ENCODE data around the gene KHDRBS1.
"Not testable (repeated sequence)": the region's sequence is repeated elsewhere in the genome, so short reads cannot be mapped to it uniquely, and the experiment has no call there.

Gene KHDRBS1

DNA sequence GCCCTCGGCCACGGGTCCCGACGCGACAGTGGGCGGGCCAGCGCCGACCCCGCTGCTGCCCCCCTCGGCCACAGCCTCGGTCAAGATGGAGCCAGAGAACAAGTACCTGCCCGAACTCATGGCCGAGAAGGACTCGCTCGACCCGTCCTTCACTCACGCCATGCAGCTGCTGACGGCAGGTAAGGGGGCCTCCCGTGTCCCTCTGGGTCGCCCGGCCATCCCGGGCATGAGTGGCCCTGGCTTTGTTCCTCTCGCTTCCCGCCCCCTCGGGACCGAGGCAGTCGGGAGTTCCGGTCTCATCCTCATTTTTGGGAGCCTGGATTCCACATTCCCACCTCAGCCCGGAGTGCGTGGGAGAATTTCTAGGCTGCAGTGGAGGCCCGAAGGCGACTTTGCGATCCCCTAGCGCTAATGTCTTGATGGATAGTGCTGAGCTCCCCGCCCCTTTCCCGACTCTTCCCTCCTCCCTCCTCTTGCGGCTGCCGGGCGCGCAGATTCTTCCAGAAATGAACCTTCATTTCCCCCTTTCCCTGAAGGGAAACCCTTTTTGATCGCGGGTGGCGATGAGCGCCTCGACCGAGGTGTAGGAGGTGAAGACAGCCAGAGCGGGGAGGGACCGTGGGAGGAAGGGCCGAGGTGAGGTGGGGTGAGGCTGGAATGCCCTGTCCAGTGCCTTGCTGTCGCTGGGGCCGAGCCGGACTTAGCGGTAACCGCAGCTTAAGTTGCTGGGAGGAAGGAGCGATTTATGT is 705 bp downstream of the KHDRBS1 start:
- DNase-seq, result no peak

DNA sequence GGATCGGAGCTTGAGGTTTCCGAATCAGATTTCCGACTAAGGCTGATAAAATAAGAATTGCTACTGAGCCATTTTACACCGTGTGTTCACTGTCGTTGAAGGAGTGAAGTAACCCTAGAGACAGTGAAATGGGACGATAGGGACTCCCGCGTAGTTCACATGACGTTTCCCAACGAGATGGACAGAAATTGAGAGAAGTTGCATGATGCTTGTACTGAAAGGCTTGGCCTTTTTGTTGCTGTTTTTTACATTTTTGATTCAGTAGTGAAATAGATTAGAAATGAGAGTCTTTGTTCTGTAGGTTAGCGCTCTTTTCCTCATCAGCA is 1.2 kb downstream of the KHDRBS1 start:
- no peak for DNase-seq

DNA sequence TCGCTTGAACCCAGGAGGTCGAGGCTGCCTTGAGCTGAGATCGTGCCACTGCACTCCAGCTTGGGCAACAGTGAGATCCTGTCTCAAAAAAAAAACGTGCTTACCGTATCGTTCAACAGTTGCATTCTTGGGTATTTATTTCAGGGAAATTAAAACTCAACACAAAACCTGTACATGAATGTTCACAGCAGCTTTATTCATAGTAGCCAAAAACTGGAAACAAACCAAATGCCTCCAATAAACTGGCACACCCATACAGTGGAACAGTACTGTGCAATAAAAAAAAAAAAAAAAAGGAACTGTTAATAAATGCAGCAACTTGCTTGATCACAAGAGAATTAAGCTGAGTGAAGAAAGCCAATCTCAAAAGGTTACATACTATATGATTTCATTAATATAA is 6.7 kb downstream of the KHDRBS1 start:
- DNase-seq, result no peak

DNA sequence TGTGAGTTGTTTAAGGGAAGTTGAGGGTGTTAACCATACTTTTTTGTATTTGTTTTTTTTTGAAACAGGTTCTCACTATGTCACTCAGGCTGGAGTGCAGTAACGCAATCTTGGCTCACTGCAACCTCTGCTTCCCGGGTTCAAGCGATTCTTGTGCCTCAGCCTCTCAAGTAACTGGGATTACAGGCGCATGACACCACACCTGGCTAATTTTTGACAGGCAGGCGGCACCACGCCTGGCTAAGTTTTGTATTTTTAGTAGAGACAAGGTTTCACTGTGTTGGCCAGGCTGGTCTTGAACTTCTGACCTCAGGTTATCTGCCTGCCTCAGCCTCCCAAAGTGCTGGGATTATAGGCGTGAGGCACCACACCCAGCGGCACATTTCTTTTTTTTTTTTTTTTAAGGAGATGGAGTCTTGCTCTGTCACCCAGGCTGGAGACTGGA is 7.9 kb downstream of the KHDRBS1 start:
- DNase-seq, result not testable (repeated sequence)

DNA sequence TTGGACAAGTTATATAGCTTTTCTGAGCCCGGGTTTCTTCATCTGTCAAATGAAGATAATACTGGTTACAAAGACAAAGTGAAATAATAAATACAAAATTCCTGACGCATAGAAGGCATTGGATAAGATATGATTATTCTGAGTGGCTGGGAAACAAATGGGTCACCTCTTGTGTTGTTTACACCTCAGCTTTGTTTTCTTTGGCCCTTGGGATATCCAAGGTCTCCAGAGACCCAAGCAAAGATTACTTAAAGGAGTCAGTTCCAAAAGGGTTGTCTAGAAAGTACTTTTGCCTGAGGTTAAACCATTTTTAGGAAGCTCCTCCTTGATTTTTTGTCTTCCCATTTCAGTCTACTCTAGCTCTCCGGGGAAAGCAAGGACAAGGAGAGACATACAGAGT is 9.7 kb downstream of the KHDRBS1 start:
- no peak for DNase-seq

DNA sequence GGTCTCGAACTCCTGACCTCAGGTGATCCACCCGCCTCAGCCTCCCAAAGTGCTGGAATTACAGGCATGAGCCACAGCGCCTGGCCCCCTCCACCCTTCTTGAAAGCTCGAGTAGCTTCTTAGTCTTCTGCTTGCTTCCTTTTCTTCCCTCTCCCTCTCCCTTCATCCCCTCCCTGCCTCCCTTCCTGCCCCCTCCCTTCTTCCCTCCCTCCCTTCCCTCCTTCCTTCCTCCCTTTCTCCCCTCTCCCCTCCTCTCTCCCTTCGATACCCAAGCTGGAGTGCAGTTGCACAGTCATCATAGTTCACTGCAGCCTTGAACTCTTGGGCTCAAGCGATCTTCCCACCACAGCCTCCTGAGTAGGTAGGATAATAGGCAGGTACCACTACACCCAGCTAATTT is 11.8 kb downstream of the KHDRBS1 start:
- DNase-seq, result no peak

DNA sequence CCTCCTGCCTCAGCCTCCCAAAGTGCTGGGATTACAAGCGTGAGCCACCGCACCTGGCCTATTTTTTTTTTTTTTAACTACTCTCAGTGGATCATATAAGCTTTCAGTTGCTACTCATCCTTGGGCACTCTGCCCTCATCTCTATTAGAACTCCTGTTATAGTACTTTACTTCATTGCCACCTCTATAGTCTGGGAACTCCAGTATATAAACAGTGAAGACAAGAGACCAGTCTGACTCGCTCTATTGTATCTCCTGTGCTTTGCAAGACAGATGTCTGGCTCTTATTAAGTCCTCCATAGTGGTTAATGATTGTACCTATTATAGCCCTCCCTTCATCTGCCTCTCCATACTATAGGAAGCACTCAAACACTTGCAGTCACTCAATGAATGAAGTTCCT is 15.1 kb downstream of the KHDRBS1 start:
- no peak for DNase-seq

DNA sequence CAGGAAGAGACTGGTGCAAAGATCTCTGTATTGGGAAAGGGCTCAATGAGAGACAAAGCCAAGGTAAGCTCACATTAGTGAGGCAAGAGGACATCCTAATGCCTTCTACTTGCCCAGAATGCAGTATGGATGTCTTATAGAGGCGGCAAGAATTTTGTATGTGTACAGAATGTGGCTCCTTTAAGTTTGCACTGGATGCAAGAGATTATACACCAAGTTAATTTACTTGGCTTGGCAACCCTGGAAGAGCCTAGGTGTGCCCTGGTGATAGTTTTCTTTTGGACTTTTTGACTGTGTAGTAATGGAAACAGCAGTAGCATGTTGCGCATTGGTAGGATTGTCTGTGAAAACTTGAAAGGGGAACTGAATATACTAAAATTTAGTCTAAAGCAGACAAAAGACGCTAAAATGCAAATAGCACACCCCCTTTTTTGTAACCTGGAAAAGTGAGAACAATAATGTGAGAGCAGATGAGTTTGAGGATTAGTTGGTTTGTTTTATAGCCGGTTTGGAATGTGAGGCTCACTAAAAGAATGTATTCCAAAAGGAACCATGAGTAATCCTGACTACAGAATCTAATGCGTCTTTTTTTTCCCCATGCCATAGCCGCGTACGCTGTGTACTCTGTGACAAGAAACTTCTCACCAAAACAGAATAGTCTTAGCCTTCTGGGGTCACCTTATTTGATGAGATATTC is 18.1 kb downstream of the KHDRBS1 start:
- DNase-seq, result no peak

DNA sequence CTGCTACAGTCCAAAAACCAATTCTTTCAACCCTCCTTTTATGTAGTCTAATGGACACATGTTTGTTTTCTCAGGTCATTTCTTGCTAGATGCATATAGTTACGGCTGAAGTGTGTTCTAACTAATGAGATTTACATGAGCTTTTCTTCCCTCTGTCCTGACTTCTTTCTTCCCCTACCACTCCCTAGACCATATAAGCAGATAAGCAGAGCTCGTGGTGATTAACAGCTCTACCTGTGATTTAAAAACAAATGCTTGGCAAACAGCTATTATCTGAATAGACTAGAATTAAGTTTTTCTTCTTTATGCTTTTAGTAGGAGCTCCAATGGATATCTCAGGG is 18.6 kb downstream of the KHDRBS1 start:
- DNase-seq, result no peak

DNA sequence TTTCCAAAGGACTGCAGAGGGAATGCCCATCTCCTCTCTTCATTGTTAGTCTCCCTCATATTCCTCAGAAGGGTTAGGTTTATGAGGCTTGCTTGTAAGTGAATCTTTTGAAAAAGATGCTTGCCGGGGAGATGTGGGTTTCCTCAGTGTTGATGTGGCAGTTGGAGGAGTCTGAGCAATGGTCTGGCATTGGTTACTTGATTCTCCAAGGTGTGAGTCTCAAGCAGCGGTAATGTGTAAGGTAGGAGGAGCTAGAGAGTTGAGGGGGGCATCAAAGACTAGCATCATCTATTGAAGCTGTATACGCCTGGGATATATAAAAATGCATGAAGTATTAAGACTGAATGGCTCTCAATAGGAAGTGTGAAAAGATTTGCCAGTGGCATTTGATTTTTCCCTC is 21.5 kb downstream of the KHDRBS1 start:
- no peak for DNase-seq

DNA sequence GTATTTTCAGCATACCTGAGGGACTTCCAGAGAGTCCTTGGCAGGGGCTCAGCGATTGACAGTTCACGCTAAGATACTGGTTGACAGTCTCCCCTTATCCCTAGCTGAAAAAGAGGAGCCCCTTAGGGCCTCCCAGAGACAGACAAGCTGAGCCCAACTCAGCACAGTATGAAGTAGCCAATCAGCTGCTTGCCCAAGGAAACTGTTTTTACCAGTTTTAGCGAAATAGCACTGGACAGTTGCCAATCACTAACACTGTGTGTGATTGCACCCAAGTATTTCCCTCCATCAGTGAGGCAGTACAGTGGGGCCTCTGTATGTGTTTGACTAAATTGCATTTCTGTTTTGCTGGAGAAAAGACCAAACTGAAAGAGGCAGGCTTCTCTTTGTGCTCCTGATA is 27.0 kb downstream of the KHDRBS1 start:
- no peak for DNase-seq

DNA sequence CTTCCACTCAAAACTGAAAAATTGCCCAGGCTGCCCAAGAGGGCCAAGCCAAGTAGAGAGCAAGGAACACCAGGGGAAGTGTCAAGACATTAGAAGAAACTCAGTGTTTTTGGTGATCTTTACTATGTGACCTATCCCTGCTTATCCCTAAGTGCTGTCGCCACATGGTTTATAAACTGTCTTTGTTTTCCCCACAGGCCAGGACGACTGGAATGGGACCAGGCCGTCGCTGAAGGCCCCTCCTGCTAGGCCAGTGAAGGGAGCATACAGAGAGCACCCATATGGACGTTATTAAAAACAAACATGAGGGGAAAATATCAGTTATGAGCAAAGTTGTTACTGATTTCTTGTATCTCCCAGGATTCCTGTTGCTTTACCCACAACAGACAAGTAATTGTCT is 28.7 kb downstream of the KHDRBS1 start:
- no peak for DNase-seq

DNA sequence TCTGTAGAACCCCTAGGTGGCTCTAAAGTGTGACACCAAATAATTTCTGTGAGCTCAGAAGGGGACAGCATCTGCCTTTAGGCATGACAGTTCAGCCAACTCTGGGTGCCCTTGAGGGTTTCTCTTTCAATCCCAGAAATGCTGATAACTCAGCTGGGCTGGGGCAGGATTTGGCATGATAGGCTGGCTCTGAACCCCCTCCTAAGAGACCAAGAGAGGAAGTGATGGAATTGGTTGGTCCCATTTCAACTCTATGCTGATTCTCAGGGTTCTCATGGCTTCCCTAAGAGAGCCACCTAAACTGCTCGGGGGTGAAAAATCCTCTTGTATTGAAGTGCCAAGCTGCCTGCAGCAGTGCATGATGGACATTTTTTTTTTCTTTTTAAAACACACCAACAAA is 30.6 kb downstream of the KHDRBS1 start:
- no peak for DNase-seq

DNA sequence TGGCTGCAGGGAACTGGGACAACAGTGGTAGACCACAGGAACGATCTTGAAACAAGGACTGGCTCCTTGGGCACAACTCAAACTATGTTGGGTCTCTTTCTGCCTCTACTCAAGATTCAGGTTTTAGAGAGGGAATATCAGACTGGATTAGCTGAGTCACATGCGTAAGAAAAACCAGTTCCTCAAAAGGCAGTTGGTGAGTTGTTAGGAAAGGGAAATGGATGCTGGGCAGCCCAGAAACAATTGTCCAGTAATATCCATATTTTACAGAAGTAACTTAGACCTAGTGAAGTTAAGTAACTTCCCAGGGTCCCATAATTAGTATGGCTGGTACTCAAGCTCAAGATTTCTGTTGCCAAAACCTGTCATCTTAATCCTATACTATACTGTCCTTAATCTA is 32.1 kb downstream of the KHDRBS1 start:
- no peak for DNase-seq

DNA sequence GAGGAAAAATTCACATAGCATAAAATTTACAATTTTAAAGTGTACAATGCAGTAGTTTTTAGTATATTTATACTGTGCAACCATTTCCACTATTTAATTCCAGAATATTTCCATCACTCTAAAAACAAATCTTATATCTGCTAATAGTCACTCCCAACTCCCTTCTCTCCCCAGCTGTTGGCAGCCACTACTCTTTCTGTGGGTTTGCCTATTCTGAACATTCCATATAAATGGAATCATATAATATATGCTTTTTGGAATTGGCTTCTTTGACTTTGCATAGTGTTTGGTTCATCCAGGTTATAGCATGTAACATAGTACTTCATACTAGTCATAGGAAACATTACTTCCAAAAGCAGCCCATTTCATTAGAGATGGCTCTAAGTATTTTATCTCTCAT is 34.0 kb downstream of the KHDRBS1 start:
- no peak for DNase-seq

DNA sequence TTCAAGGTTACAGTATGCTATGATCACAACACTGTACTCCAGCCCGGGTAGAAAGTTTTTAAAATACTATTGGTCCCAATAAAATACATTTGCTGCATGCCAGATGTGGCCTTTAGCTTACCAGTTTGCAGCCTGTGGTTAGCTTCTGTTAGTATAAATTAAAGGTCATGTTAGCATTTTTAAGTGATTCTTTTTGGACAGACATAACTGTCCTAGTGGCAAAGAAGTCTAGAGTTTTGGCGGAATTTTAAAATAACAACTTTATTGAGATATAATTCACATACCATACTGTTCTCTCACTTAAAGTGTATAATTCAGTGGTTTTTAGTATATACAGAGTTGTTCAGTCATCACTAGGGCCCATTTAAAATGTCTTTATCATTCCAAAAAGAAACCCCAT is 34.8 kb downstream of the KHDRBS1 start:
- no peak for DNase-seq

DNA sequence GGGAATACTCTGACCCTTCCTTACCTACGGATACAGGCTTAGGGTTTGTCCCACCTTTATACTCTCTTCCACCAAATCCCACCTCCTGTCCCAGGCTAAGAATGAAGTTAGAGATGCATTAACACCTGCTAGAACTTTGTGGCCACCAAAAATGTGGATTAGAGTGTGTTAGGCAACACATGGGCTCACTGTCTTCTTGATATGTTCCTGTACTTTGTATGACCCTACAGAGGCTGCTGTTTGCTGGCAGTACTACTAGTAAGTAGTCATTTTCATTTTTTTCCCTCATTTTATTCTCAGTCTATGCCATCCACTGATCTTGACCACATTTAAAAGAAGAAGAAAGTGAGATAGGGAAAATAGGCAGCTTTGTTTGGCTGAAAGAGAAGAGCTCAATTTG is 38.0 kb downstream of the KHDRBS1 start:
- DNase-seq, result no peak

DNA sequence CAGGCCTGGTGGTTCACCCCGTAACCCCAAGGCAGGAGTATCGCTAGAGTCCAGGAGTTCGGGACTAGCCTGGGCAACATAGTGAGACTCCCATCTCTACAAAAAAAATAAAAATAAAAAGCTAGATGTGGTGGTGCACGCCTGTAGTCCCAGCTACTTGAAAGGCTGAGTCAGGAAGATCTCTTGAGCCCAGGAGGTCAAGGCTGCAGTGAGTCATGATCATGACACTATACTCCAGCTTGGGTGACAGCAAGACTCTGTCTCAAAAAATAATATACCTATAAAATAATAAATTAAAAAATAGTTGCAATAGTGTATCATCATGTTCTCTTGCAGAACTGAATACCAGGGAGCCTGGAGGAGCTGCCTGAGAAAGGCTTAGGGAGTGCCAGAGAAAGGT is 39.2 kb downstream of the KHDRBS1 start:
- DNase-seq, result no peak

DNA sequence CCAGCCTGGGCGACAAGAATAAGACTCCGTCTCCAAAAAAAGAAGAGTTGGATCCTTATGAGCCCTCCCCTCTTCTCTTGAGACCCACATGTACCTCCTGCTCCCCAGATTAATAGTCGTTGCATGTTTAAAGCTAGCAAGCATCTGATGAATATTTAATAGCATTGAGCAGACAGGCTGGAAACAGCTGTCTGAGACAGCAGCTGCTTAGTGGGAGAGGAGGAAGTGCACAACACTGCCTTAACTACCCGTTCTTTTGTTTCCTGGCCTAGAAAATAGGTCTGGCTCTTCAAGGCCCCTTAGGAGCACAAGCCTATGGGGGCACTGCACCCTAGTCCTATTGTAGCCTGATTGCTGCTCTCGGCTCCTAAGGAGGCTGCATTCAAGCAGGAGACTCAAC is 41.7 kb downstream of the KHDRBS1 start:
- no peak for DNase-seq

DNA sequence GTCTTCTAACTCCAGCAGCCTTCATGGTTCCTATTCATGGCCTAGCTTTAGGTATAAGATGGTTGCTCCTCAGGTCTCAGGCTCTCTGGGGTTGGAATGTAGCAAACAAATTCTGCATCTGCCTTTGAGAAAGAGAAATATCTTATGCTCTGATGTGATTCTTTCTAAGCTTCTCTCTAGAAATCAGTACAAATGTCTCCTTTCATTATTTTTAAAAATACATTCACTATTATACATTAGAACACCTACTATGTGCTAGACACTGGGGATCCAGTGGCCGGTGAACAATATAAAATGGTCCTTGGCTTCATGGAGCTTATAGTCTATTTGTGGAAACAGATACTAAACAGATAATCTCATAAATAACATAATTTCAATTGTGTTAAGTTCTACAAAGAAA is 42.9 kb downstream of the KHDRBS1 start:
- DNase-seq, result no peak

DNA sequence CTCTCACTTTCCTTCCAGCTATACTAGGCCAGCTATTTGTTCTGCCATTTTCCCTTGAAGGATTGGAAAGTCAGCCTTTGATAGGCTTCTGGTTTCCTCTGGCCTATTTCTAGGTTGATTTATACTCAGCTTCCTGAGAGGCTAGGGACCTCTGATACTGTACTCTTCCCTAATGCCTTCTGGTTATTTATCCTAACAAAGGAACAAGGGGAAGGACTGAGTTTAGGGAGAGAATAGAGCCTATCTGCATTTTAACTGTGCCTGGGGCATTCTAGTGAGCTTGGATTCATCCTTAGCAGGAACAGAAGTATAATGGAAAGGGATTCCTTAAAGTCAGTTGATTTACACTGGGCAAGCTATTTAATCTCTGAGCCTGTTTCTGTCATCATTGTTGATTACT is 47.2 kb downstream of the KHDRBS1 start:
- DNase-seq, result no peak

DNA sequence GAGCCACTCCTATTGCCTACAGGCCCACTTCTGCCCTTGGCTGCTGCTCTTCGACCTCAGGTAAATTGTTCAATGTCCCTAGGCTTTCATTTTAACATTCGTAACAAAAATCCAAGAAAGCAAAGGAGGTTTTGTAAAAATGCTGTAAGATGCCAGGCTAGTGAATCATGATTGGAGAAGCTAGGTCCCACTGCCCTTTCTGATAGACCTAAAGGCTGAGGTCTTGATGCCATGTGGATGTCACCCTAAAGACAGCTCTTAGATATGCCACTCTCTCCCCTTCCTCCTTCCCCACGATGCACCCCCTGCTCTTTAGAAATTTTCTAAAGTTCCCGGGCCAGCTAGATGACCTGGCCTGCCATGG is 49.2 kb downstream of the KHDRBS1 start:
- no peak for DNase-seq

DNA sequence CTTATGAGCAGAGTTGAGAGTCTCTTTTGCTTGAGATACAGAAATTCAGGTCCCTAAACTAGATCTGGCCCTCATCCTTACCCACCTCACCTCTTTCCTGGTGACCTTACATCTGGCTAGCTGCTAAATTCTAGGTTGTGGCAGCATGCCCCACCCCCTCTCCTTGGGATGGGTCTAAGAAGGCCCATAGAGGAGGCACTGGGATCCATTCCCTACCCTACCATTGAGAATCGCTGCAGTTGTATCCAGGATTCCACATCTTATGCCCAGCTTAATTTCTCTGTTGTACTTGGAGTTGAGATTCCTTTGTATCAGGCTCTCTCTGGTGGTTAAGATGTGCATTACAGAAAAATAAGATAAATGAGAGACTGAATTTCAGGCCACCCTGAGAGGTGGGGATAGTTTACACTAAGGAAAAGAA is 49.6 kb downstream of the KHDRBS1 start:
- DNase-seq, result peak; percentile 54

DNA sequence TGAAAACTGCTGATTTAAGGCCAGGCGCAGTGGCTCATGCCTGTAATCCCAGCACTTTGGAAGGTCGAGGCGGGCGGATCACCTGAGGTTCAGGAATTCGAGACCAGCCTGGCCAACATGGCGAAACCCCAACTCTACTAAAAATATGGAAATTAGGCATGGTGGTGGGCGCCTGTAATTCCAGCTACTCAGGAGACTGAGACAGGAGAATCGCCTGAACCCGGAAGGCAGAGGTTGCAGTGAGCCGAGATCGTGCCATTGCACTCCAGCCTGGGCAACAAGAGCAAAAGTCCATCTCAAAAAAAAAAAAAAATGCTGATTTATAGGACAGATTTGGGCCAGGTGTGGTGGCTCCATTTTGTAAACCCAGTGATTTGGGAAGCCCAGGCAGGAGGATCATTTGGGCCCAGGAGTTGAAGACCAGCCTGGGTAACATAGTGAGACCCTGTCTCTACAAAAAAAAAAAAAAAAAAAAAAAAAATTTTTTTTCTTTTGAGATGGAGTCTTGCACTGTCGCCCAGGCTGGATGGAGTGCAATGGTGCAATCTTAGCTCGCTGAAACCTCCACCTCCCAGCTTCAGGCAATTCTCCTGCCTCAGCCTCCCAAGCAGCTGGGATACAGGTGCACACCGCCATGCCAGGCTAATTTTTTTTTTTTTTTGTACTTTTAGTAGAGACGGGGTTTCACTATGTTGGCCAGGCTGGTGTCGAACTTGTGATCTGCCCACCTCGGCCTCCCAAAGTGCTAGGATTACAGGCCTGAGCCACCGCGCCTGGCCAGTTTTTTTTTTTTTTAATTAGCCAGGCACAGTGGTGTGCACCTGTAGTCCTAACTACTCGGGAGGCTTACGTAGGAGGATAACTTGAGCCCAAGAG is 52.2 kb downstream of the KHDRBS1 start:
- not testable (repeated sequence) for DNase-seq

Measured in NCI-H187 treated with DMSO at 0.1 percent for 48 hours (cell line).